ENCODE results near the gene EML5. TPM values are rescaled to one million over a fixed set of nuclear protein-coding genes. Genes with fewer than 3 reads are reported as not detected.

EML5 gene
- total and polyA plus RNA-seq, 2 donors (not counting 3 experiments of a cell fraction or from before 2014, with no cell fraction given): not detected

- no peaks in the 10 kb centered on the region for H3K27me3 ChIP-seq (ENCODE audit: control insufficient read depth in 2 of 2, insufficient read depth in 2 of 2, low read length in 2 of 2)
- no peak overlapping the region for H3K27ac ChIP-seq (ENCODE audit: insufficient read depth, low read depth, low read length)
- H3K9me3 ChIP-seq (replicated peaks; ENCODE audit: control insufficient read depth, insufficient read depth, low read length): no peaks in the 10 kb centered on the region
- BruUV-seq (replicated peaks): no TSS peak
- no peak for DNase-seq (ENCODE audit: low read depth, low spot score)
- H3K36me3 ChIP-seq (ENCODE audit: control insufficient read depth in 2 of 2, extremely low read depth in 1 of 2, insufficient read depth in 2 of 2, low read length in 2 of 2): no peaks in the 10 kb centered on the region
- H3K9ac ChIP-seq (replicated peaks; ENCODE audit: extremely low read depth, insufficient read depth, low read length): no peak overlapping the region
- H3K4me2 ChIP-seq (ENCODE audit: insufficient read depth, low read length): no peak overlapping the region
- no peak overlapping the region for H3K4me3 ChIP-seq (replicated peaks in 1 of 3; ENCODE audit: insufficient read depth in 1 of 3, low read depth in 1 of 3, low read length in 3 of 3)
- H4K20me1 ChIP-seq (replicated peaks; ENCODE audit: control insufficient read depth, extremely low read depth, insufficient read depth, low read length): no peaks in the 10 kb centered on the region
- no peaks in the 10 kb centered on the region for H3K9me1 ChIP-seq (replicated peaks; ENCODE audit: control insufficient read depth, extremely low read depth, insufficient read depth, low read length)
- intact Hi-C loops (cut with micrococcal nuclease): no loop called here
- dilution Hi-C loops (cut with MboI; ENCODE audit: extremely low pct_ligation_motif_present, low sequenced_read_pairs): no loop called here
- no peak for FAIRE-seq
- CTCF ChIA-PET: interaction anchor here (1.4 kb wide), 1 partner anchor 9 kb away, joined by 4 read pairs; no protein-coding TSS in a partner anchor
- no peaks in the 10 kb centered on the region for H3K4me1 ChIP-seq (ENCODE audit: control insufficient read depth, extremely low read depth, insufficient read depth, low read length)
- H3K79me2 ChIP-seq (ENCODE audit: control insufficient read depth, insufficient read depth, low read length): no peaks in the 10 kb centered on the region
- TF ChIP-seq POLR2AphosphoS5 (IDR thresholded peaks at IDR 0.05; ENCODE audit: insufficient read depth, low read depth, low read length): no peak
- no peak for TF ChIP-seq GATA2 (IDR thresholded peaks at IDR 0.05; ENCODE audit: insufficient read depth, insufficient read length, low read depth, low read length)
- no peak for TF ChIP-seq POLR2A (IDR thresholded peaks at IDR 0.05; ENCODE audit: low read depth, low read length)
- TF ChIP-seq MAX (IDR thresholded peaks at IDR 0.05; ENCODE audit: insufficient read depth, insufficient read length): no peak
- TF ChIP-seq FOS (IDR thresholded peaks at IDR 0.05; ENCODE audit: borderline replicate concordance, insufficient read depth, low read length): no peak
- no peak for TF ChIP-seq MYC (IDR thresholded peaks at IDR 0.05; ENCODE audit: low read depth, low read length)
- TF ChIP-seq CTCF (IDR thresholded peaks at IDR 0.05; ENCODE audit: extremely low read depth in 1 of 2, insufficient read depth in 1 of 2, low read depth in 1 of 2, low read length in 2 of 2): no peak
- no peak for TF ChIP-seq EZH2 (IDR thresholded peaks at IDR 0.05; ENCODE audit: borderline replicate concordance, low read depth, low read length, severe bottlenecking)
- no peak overlapping the region for H2AFZ ChIP-seq (ENCODE audit: low read depth, low read length)
- POLR2A ChIA-PET: no interaction called here
Observed at GRCh38 chr14:88733121-88733520, 59.6 kb downstream of the EML5 start.

Measured in endothelial cell of umbilical vein (primary cell).